H9 (cell line): ENCODE measurements around the gene AQP7. TPM values are rescaled to one million over a fixed set of nuclear protein-coding genes. Genes with fewer than 3 reads are reported as not detected.

Experiments used
- DNase-seq: peaks from one replicate; pipeline ENCODE4 v3.0.0-alpha.2; 2017
- H2AFZ ChIP-seq: one replicate; pipeline ENCODE4 v1.6.1; 2013; ENCODE audit warnings: mild to moderate bottlenecking, low read length, control low read depth, moderate library complexity
- H2AK5ac ChIP-seq: 2 replicates; pipeline ENCODE4 v1.6.1; 2013; ENCODE audit warnings: low read length, control low read depth, mixed read lengths; ENCODE audit not compliant: insufficient read length
- H2BK120ac ChIP-seq: one replicate; pipeline ENCODE4 v1.6.1; 2013; ENCODE audit warnings: low read depth, mild to moderate bottlenecking, low read length, control low read depth, inconsistent platforms; ENCODE audit not compliant: poor library complexity, severe bottlenecking
- H2BK12ac ChIP-seq: 2 replicates; pipeline ENCODE4 v1.6.1; 2013; ENCODE audit warnings: low read length, control low read depth, mixed read lengths, low read depth; ENCODE audit not compliant: insufficient read length
- H2BK15ac ChIP-seq: 2 replicates; pipeline ENCODE4 v1.6.1; 2013; ENCODE audit warnings: low read depth, low read length, control low read depth
- H2BK20ac ChIP-seq: one replicate; pipeline ENCODE4 v1.6.1; 2013; ENCODE audit warnings: low read depth, mild to moderate bottlenecking, low read length, control low read depth, inconsistent platforms; ENCODE audit not compliant: poor library complexity, severe bottlenecking
- H2BK5ac ChIP-seq: 2 replicates; pipeline ENCODE4 v1.6.1; 2013; ENCODE audit warnings: low read length, control low read depth, mixed read lengths; ENCODE audit not compliant: insufficient read length
- H3K14ac ChIP-seq: 2 replicates; pipeline ENCODE4 v1.6.1; 2013; ENCODE audit warnings: low read length, control low read depth; ENCODE audit not compliant: insufficient read depth
- H3K18ac ChIP-seq: 2 replicates; pipeline ENCODE4 v1.6.1; 2013; ENCODE audit warnings: low read depth, mild to moderate bottlenecking, mixed read lengths, low read length, control low read depth; ENCODE audit not compliant: insufficient read length
- H3K23ac ChIP-seq: 2 replicates; pipeline ENCODE4 v1.6.1; 2013; ENCODE audit warnings: low read length, control low read depth, mixed read lengths, low read depth; ENCODE audit not compliant: insufficient read length
- H3K23me2 ChIP-seq: 2 replicates; pipeline ENCODE4 v1.6.1; 2013; ENCODE audit warnings: low read depth, mild to moderate bottlenecking, mixed read lengths, low read length, control low read depth; ENCODE audit not compliant: insufficient read length, poor library complexity, severe bottlenecking
- H3K27ac ChIP-seq: 2 replicates; pipeline ENCODE4 v1.5.1; 2013; ENCODE audit warnings: low read length, control low read depth, mixed read lengths, low read depth; ENCODE audit not compliant: insufficient read length
- H3K27me3 ChIP-seq: 2 replicates; pipeline ENCODE4 v1.6.1; 2013; ENCODE audit warnings: low read length, control low read depth, inconsistent platforms; ENCODE audit not compliant: insufficient read depth
- H3K4ac ChIP-seq: 2 replicates; pipeline ENCODE4 v1.6.1; 2013; ENCODE audit warnings: low read depth, mild to moderate bottlenecking, control low read depth, inconsistent platforms, low read length, moderate library complexity
- H3K4me1 ChIP-seq: 2 replicates; pipeline ENCODE4 v1.6.1; 2013; ENCODE audit warnings: low read length, control low read depth, inconsistent platforms; ENCODE audit not compliant: insufficient read depth
- H3K4me2 ChIP-seq: 2 replicates; pipeline ENCODE4 v1.6.1; 2013; ENCODE audit warnings: low read length, control low read depth, mixed read lengths; ENCODE audit not compliant: insufficient read length, insufficient read depth
- H3K56ac ChIP-seq: 2 replicates; pipeline ENCODE4 v1.6.1; 2013; ENCODE audit warnings: low read depth, mild to moderate bottlenecking, mixed read lengths, low read length, control low read depth; ENCODE audit not compliant: insufficient read length
- H3K79me1 ChIP-seq: 2 replicates; pipeline ENCODE4 v1.6.1; 2013; ENCODE audit warnings: low read depth, mild to moderate bottlenecking, moderate library complexity, low read length, control low read depth, inconsistent platforms; ENCODE audit not compliant: insufficient read depth, poor library complexity, severe bottlenecking
- H3K79me2 ChIP-seq: 2 replicates; pipeline ENCODE4 v1.6.1; 2013; ENCODE audit warnings: low read length, control low read depth, inconsistent platforms; ENCODE audit not compliant: insufficient read depth
- H3K9ac ChIP-seq: 2 replicates; pipeline ENCODE4 v1.6.1; 2013; ENCODE audit warnings: low read length, control low read depth, mixed read lengths; ENCODE audit not compliant: insufficient read length; ENCODE audit errors: extremely low read depth
- H3K9me3 ChIP-seq: one replicate; pipeline ENCODE4 v1.6.1; 2013; ENCODE audit warnings: low read depth, low read length, inconsistent platforms; ENCODE audit not compliant: control insufficient read depth
- H3T11ph ChIP-seq: one replicate; pipeline ENCODE4 v1.6.1; 2013; ENCODE audit warnings: mild to moderate bottlenecking, low read length, control low read depth, inconsistent platforms
- H4K20me1 ChIP-seq: one replicate; pipeline ENCODE4 v1.6.1; 2013; ENCODE audit not compliant: control insufficient read depth, insufficient read length, insufficient read depth
- H4K5ac ChIP-seq: 2 replicates; pipeline ENCODE4 v1.6.1; 2013; ENCODE audit warnings: low read depth, mild to moderate bottlenecking, mixed read lengths, low read length, control low read depth; ENCODE audit not compliant: insufficient read length
- H4K8ac ChIP-seq: replicated peaks from 2 replicates; pipeline ENCODE4 v1.6.1; 2013; ENCODE audit warnings: low read length, control low read depth, mixed read lengths, low read depth; ENCODE audit not compliant: insufficient read length
- H4K91ac ChIP-seq: 2 replicates; pipeline ENCODE4 v1.6.1; 2013; ENCODE audit warnings: low read depth, mild to moderate bottlenecking, moderate library complexity, mixed read lengths, low read length, control low read depth; ENCODE audit not compliant: insufficient read length
- H3K27ac Mint-ChIP-seq, 3 experiments: 2 replicates in 2 of 3; 3 replicates in 1 of 3; pipeline ENCODE4 v1.8.0; 2020 to 2021; ENCODE audit warnings: mixed read lengths in 3 of 3, mild to moderate bottlenecking in 1 of 3, moderate library complexity in 1 of 3
- H3K27me3 Mint-ChIP-seq: 2 replicates; pipeline ENCODE4 v1.8.0; 2021; ENCODE audit warnings: low read depth, mild to moderate bottlenecking, moderate library complexity, mixed read lengths
- H3K36me3 Mint-ChIP-seq, 3 experiments: 2 replicates in 2 of 3; 3 replicates in 1 of 3; pipeline ENCODE4 v1.8.0; 2020 to 2021; ENCODE audit warnings: low read depth in 3 of 3, mixed read lengths in 3 of 3; ENCODE audit not compliant: insufficient read depth in 1 of 3
- H3K4me1 Mint-ChIP-seq, 2 experiments: 2 replicates each; pipeline ENCODE4 v1.8.0; 2020; ENCODE audit warnings: mixed read lengths in 2 of 2
- H3K4me3 Mint-ChIP-seq, 2 experiments: 2 replicates in 1 of 2; 3 replicates in 1 of 2; pipeline ENCODE4 v1.8.0; 2020 to 2021; ENCODE audit warnings: mild to moderate bottlenecking in 2 of 2, mixed read lengths in 2 of 2, moderate library complexity in 1 of 2
- H3K9me3 Mint-ChIP-seq, 2 experiments: 2 replicates in 1 of 2; 3 replicates in 1 of 2; pipeline ENCODE4 v1.8.0; 2020; ENCODE audit warnings: mild to moderate bottlenecking in 2 of 2, mixed read lengths in 2 of 2, moderate library complexity in 1 of 2
- WGBS: extraction: QIAGEN DNeasy Blood & Tissue Kit; methylation state at CpG from one replicate; pipeline ENCODE4 v1.1.7; 2013; ENCODE audit warnings: missing lambda C conversion rate, low lambda C conversion rate, mixed read lengths; ENCODE audit not compliant: insufficient read length; ENCODE audit errors: extremely low coverage; 5-methylcytosine and 5-hydroxymethylcytosine counted together
- total RNA-seq: library from RNA; stranded (reverse); gene quantifications from 2 replicates; pipeline ENCODE4 v1.2.1, GENCODE V29; 2021
- TF ChIP-seq, protein P1 (sequence below): fragments of 200-600 bp; sonication (generic); conservative IDR thresholded peaks from 3 replicates; pipeline ENCODE4 v1.8.0; 2021; ENCODE audit warnings: antibody characterized with exemption, mild to moderate bottlenecking

AQP7 gene
- total RNA-seq, 1 experiment from 2014 or later = not detected

DNA sequence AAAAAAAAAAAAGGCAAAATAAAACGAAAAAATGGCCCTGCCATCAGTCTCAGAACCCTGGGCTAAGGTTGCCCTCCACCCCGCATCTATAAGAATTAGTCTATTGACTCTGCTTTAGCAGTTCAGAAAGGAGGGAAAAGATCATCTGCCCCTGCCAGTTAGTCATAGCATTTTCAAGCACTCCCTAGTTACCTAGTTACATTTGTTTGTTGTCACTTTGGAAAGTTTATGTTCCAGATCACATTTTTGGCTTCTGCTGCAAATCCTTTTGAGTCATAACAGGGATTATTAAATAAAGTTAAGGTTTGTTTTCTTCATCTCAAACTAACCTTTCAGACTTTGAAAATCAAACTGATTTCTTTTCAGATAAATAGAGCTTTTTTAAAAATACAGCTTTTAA is 52.1 kb downstream of the AQP7 start:
- H4K20me1 ChIP-seq = no peaks in the 10 kb centered on the region
- no peak overlapping the region for H3K14ac ChIP-seq
- H2BK12ac ChIP-seq = no peak overlapping the region
- no peak overlapping the region for H3K23ac ChIP-seq
- Mint-ChIP-seq H3K9me3 (no peaks in the 10 kb centered on the region), H3K36me3 (peaks cover 24 to 42% (median 40%) of the 10 kb centered on the region in 3 experiments), H3K4me1 (peaks cover 6 to 7% of the 10 kb centered on the region in 2 experiments; a peak in 2 of 4 replicates), H3K27ac (no peak overlapping the region), H3K4me3 (no peak overlapping the region), H3K27me3 (no peaks in the 10 kb centered on the region)
- no peak for DNase-seq
- no peak overlapping the region for H3T11ph ChIP-seq
- no peak overlapping the region for H2BK5ac ChIP-seq
- TF ChIP-seq, protein P1, sequence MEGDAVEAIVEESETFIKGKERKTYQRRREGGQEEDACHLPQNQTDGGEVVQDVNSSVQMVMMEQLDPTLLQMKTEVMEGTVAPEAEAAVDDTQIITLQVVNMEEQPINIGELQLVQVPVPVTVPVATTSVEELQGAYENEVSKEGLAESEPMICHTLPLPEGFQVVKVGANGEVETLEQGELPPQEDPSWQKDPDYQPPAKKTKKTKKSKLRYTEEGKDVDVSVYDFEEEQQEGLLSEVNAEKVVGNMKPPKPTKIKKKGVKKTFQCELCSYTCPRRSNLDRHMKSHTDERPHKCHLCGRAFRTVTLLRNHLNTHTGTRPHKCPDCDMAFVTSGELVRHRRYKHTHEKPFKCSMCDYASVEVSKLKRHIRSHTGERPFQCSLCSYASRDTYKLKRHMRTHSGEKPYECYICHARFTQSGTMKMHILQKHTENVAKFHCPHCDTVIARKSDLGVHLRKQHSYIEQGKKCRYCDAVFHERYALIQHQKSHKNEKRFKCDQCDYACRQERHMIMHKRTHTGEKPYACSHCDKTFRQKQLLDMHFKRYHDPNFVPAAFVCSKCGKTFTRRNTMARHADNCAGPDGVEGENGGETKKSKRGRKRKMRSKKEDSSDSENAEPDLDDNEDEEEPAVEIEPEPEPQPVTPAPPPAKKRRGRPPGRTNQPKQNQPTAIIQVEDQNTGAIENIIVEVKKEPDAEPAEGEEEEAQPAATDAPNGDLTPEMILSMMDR = no peak
- no peak overlapping the region for H2BK20ac ChIP-seq
- no peak overlapping the region for H4K5ac ChIP-seq
- no peak overlapping the region for H3K9ac ChIP-seq
- no CpG with 5 or more reads among the region's 2 CpGs for WGBS
- no peak overlapping the region for H2BK120ac ChIP-seq
- no peaks in the 10 kb centered on the region for H3K27me3 ChIP-seq
- H2AK5ac ChIP-seq = no peak overlapping the region
- no peak overlapping the region for H4K8ac ChIP-seq
- no peak overlapping the region for H3K4ac ChIP-seq
- H2AFZ ChIP-seq = no peak overlapping the region
- H3K79me2 ChIP-seq = no peaks in the 10 kb centered on the region
- H3K18ac ChIP-seq = no peak overlapping the region
- no peak overlapping the region for H3K56ac ChIP-seq
- H3K9me3 ChIP-seq = no peaks in the 10 kb centered on the region
- no peak overlapping the region for H4K91ac ChIP-seq
- no peaks in the 10 kb centered on the region for H3K79me1 ChIP-seq
- no peak overlapping the region for H3K27ac ChIP-seq
- no peak overlapping the region for H2BK15ac ChIP-seq
- no peaks in the 10 kb centered on the region for H3K23me2 ChIP-seq
- H3K4me1 ChIP-seq = no peaks in the 10 kb centered on the region
- H3K4me2 ChIP-seq = no peak overlapping the region
